ENCODE data around the gene TMBIM1.

GRCh38 chr2:218272531-218273212, 19.6 kb downstream of the TMBIM1 start:
- TF ChIP-seq CTCF (IDR thresholded peaks at IDR 0.05) = peak; percentile 91 to 94 (median 91)
- TF ChIP-seq POLR2A (IDR thresholded peaks at IDR 0.05; ENCODE audit: low read depth) = no peak
- TF ChIP-seq EP300 (IDR thresholded peaks at IDR 0.05) = no peak

All from esophagus muscularis mucosa (tissue), 4 donors.